ENCODE results near the gene EIF2S3B.

- TF ChIP-seq CTCF (IDR thresholded peaks at IDR 0.05; ENCODE audit: low read length) (no peak), EZH2 (optimal IDR thresholded peaks at IDR 0.05; ENCODE audit: low read depth, low read length) (no peak)
Measured at GRCh38 chr12:10469701-10470100, 36.0 kb upstream of the EIF2S3B start.

Measured in MM.1S (cell line).